ENCODE measurements around the gene SLC35D1.

SLC35D1 gene

GRCh38 chr1:66957938-66958337 is 96.0 kb downstream of the SLC35D1 start:
- no peak overlapping the region for H3K27ac ChIP-seq
- TF ChIP-seq ZFX (IDR thresholded peaks at IDR 0.05): no peak
- TF ChIP-seq, protein P1, sequence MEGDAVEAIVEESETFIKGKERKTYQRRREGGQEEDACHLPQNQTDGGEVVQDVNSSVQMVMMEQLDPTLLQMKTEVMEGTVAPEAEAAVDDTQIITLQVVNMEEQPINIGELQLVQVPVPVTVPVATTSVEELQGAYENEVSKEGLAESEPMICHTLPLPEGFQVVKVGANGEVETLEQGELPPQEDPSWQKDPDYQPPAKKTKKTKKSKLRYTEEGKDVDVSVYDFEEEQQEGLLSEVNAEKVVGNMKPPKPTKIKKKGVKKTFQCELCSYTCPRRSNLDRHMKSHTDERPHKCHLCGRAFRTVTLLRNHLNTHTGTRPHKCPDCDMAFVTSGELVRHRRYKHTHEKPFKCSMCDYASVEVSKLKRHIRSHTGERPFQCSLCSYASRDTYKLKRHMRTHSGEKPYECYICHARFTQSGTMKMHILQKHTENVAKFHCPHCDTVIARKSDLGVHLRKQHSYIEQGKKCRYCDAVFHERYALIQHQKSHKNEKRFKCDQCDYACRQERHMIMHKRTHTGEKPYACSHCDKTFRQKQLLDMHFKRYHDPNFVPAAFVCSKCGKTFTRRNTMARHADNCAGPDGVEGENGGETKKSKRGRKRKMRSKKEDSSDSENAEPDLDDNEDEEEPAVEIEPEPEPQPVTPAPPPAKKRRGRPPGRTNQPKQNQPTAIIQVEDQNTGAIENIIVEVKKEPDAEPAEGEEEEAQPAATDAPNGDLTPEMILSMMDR (conservative IDR thresholded peaks at IDR 0.05): no peak

GRCh38 chr1:66954208-66954607 is 99.7 kb downstream of the SLC35D1 start:
- no peak overlapping the region for H3K27ac ChIP-seq
- TF ChIP-seq ZFX (IDR thresholded peaks at IDR 0.05): no peak
- TF ChIP-seq, protein P1 (conservative IDR thresholded peaks at IDR 0.05): no peak

DNA sequence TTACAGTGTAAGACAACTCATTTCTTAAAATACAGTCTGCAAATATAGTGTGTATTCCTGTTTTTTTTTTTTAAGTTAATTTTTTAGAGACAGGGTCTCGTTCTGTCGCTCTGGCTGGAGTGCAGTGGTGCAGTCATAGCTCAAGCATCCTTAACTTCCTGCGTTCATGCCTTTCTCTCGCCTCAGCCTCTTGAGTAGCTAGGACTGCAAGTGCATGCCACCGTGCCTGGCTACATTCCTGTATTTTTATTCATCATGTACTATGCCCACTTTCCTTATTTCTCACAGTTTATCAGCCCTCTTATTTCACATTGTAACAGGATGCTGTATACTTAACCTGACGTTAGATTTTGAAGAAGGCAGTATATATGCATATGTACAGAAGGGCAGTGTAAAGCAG is 102.4 kb downstream of the SLC35D1 start:
- no peak overlapping the region for H3K27ac ChIP-seq
- no peak for TF ChIP-seq ZFX (IDR thresholded peaks at IDR 0.05)
- TF ChIP-seq, protein P1 (conservative IDR thresholded peaks at IDR 0.05): no peak
